Measurements from ENCODE around the gene PGC. TPM values are rescaled to one million over a fixed set of nuclear protein-coding genes. Genes with fewer than 3 reads are reported as not detected.

The PGC gene
- total and polyA plus RNA-seq, 2 of the 8 experiments (the other 6 are each of a cell fraction or from before 2014, with no cell fraction given) = 0.09 TPM; not detected in 1

DNA sequence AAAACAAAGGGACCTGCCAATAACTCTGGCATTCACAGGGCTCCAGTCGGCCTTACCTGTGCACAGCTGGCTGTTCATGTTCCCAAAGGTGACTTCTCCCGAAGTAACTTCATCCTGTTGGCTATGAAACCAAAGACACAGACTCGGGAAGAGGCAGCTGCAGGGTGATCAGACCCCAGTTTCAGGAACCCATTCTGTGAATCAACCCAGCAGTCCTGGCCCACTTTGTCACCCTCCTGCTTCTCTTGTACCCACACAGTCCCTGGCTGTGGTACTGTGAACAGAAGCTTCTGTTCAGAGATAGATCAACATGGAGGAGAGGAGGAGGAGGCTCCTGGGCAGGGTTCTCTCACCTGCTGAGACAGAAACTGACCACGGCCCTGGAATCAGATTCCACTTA lies 8.7 kb upstream of the PGC start:
- Histone ChIP-seq H3K4me1 (replicated peaks in 1 of 4; ENCODE audit: control insufficient read depth in 3 of 4, insufficient read depth in 4 of 4, low read length in 3 of 4) (peaks cover 0 to 3% (median 0%) of the 10 kb centered on the region in 4 experiments; a peak in 2 of 7 replicates), H3K23ac (ENCODE audit: insufficient read length) (no peak overlapping the region), H2BK15ac (ENCODE audit: low read length) (no peak overlapping the region), H3K56ac (replicated peaks; ENCODE audit: insufficient read length, low read depth, low read length) (no peak overlapping the region), H3K79me1 (ENCODE audit: low read depth, low read length) (no peaks in the 10 kb centered on the region), H2AFZ (ENCODE audit: low read length) (no peak overlapping the region), H3K79me2 (ENCODE audit: control insufficient read depth in 1 of 2, insufficient read depth in 2 of 2, low read length in 2 of 2) (no peaks in the 10 kb centered on the region), H4K20me1 (replicated peaks in 1 of 2; ENCODE audit: control insufficient read depth in 1 of 2, insufficient read depth in 2 of 2, low read length in 2 of 2) (no peaks in the 10 kb centered on the region), H3K18ac (ENCODE audit: extremely low read depth, low read length) (no peak overlapping the region), H3K36me3 (ENCODE audit: control insufficient read depth in 2 of 4, insufficient read depth in 4 of 4, low read length in 3 of 4) (no peaks in the 10 kb centered on the region), H3K4ac (replicated peaks; ENCODE audit: insufficient read length, low read depth, low read length) (no peak overlapping the region), H3K9ac (replicated peaks in 1 of 4; ENCODE audit: extremely low read depth in 1 of 4, low read depth in 3 of 4, low read length in 3 of 4) (no peak overlapping the region), H3K23me2 (ENCODE audit: low read depth, low read length) (no peaks in the 10 kb centered on the region), H4K5ac (ENCODE audit: insufficient read length, low read depth, low read length) (no peak overlapping the region), H2BK12ac (ENCODE audit: low read depth, low read length) (no peak overlapping the region), H3K9me3 (ENCODE audit: insufficient read depth in 2 of 2, low read depth in 1 of 2, low read length in 1 of 2) (no peaks in the 10 kb centered on the region), H2BK20ac (ENCODE audit: low read length) (no peak overlapping the region), H4K8ac (ENCODE audit: extremely low read depth, insufficient read depth, low read length) (no peak overlapping the region), H3K27ac (ENCODE audit: low read depth, low read length) (no peak overlapping the region), H2BK5ac (ENCODE audit: low read depth, low read length) (no peak overlapping the region), H3K27me3 (replicated peaks in 1 of 4; ENCODE audit: control insufficient read depth in 3 of 4, extremely low read depth in 1 of 4, insufficient read depth in 3 of 4, low read length in 3 of 4) (no peaks in the 10 kb centered on the region), H2AK5ac (ENCODE audit: low read depth, low read length) (no peak overlapping the region), H2BK120ac (replicated peaks; ENCODE audit: low read depth, low read length) (no peak overlapping the region), H4K91ac (replicated peaks; ENCODE audit: insufficient read length, low read length) (no peak overlapping the region), H3K14ac (ENCODE audit: insufficient read length) (no peak overlapping the region), H3K4me2 (ENCODE audit: insufficient read depth in 1 of 2, low read depth in 2 of 2, low read length in 2 of 2) (no peak overlapping the region), H3K4me3 (ENCODE audit: extremely low read depth in 1 of 4, insufficient read depth in 2 of 4, low read depth in 3 of 4, low read length in 4 of 4) (no peak overlapping the region)
- no peak for DNase-seq (ENCODE audit: low read depth in 1 of 2, low spot score in 2 of 2)
- FAIRE-seq = no peak
- TF ChIP-seq SRF (IDR thresholded peaks at IDR 0.05; ENCODE audit: low read depth, low read length) (no peak), NRF1 (IDR thresholded peaks at IDR 0.05; ENCODE audit: low read depth, low read length) (no peak), GTF2F1 (IDR thresholded peaks at IDR 0.05; ENCODE audit: borderline replicate concordance, low read depth, low read length) (no peak), SAP30 (IDR thresholded peaks at IDR 0.05; ENCODE audit: insufficient read depth, insufficient replicate concordance, low read length) (no peak), EP300 (IDR thresholded peaks at IDR 0.05; ENCODE audit: borderline replicate concordance in 1 of 2, low read depth in 2 of 2, low read length in 2 of 2) (no peak), NANOG (IDR thresholded peaks at IDR 0.05; ENCODE audit: insufficient read depth, low read depth, low read length, poor library complexity, severe bottlenecking) (no peak), JUN (IDR thresholded peaks at IDR 0.05; ENCODE audit: low read depth, low read length) (no peak)
- TF ChIP-seq, protein P1, sequence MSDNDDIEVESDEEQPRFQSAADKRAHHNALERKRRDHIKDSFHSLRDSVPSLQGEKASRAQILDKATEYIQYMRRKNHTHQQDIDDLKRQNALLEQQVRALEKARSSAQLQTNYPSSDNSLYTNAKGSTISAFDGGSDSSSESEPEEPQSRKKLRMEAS (IDR thresholded peaks at IDR 0.05) = no peak
- TF ChIP-seq, protein P2, sequence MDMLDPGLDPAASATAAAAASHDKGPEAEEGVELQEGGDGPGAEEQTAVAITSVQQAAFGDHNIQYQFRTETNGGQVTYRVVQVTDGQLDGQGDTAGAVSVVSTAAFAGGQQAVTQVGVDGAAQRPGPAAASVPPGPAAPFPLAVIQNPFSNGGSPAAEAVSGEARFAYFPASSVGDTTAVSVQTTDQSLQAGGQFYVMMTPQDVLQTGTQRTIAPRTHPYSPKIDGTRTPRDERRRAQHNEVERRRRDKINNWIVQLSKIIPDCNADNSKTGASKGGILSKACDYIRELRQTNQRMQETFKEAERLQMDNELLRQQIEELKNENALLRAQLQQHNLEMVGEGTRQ (IDR thresholded peaks at IDR 0.05; ENCODE audit: low read length) = no peak
- ChIA-PET CTCF (ENCODE audit: partially characterized antibody) (interaction anchor here (1.0 to 2.0 kb wide), 5 partner anchors 8 to 49 kb away, joined by 3 to 6 read pairs (median 4); partner anchors contain the start of gene PGC), POLR2A (ENCODE audit: partially characterized antibody) (interaction anchor here (0.6 kb wide), 1 partner anchor 347 kb away, joined by 3 read pairs; no protein-coding TSS in a partner anchor)
- WGBS, 2 experiments (ENCODE audit: extremely low coverage in 1 of 2, insufficient coverage in 1 of 2, insufficient read length in 1 of 2, insufficient replicate concordance in 2 of 2, low coverage in 1 of 2, low lambda C conversion rate in 2 of 2, missing lambda C conversion rate in 1 of 2) = 82% methylated on average over 4 of the region's 4 CpGs; no CpG with 5 or more reads in 1 of the 2 experiments

Measured in H1 (cell line).